NOMO-1 treated with dmso at 0.1 percent for 144 hours (cell line): Measurements from ENCODE around the gene COL5A2.

Experiments used
- DNase-seq: peaks from one replicate; lab custom pipeline; 2025; ENCODE audit not compliant: unreplicated experiment; lab: John Stamatoyannopoulos, UW

The COL5A2 gene

DNA sequence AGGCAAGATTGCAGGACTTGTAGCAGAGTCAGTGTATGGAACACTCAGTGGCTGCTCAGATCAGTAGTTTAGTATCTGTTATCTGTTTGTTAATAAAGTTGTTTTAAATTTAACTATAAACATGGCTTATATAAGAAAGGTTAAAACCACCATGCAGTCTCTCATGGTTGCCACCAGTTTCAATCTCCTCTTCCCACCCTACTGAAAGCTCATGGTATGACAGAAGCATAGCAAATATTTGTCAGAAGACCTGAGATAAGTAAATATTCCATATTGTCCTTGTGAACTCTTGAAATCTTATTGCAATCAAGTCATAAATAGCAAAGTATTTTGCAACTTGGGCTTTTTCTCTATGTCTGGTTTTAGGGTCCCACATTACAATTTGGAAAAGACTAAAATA, 2.1 kb upstream of the COL5A2 start:
- DNase-seq = no peak

- no peak for DNase-seq
Observed at GRCh38 chr2:189178726-189179569, 613 bp downstream of the COL5A2 start.

DNA sequence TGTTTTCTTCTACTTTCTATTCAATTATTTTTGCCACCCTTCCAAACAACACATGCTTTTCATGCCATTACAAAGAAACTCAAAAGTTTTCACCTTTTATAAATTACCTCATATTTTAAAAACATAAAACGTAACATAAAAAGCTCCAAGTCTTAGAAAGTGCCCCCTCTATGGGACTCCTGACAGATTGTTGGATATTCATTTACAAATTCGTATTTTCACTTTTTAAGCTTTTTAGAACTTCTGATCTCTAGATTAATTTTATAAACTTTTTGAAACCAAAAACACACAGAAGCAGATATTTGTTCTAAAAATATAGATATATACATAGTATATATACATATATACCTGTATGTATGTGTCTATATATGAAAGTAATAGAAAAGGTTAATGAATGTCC, 1.5 kb downstream of the COL5A2 start:
- no peak for DNase-seq

- no peak for DNase-seq
Observed at GRCh38 chr2:189177251-189177840, 2.2 kb downstream of the COL5A2 start.

- no peak for DNase-seq
Observed at GRCh38 chr2:189176516-189176915, 3.0 kb downstream of the COL5A2 start.

DNA sequence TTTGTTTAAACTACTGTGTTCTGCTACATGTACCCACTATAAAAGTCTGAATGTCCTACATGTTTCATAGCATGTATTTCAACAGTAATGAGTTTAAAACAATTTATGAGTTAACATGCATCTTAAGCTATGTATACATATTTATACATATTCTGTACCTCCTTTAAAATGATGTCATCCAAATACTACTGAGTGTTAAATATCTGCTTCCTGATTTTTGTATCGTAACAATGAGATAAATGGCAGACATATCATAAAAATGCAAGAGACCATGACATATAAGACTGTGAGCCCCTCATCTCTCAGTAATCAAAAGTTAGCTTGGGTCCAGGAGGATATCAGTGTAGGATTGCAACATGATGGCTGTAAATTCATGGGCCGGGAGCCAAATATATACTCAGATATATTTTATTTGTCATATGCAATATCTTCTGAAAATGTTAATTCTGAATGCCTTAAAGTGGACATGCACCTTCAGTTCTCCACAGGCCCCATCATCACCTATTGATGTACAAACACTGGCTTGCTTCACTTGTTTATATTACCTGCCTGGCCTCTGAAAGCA, 3.6 kb downstream of the COL5A2 start:
- no peak for DNase-seq

DNA sequence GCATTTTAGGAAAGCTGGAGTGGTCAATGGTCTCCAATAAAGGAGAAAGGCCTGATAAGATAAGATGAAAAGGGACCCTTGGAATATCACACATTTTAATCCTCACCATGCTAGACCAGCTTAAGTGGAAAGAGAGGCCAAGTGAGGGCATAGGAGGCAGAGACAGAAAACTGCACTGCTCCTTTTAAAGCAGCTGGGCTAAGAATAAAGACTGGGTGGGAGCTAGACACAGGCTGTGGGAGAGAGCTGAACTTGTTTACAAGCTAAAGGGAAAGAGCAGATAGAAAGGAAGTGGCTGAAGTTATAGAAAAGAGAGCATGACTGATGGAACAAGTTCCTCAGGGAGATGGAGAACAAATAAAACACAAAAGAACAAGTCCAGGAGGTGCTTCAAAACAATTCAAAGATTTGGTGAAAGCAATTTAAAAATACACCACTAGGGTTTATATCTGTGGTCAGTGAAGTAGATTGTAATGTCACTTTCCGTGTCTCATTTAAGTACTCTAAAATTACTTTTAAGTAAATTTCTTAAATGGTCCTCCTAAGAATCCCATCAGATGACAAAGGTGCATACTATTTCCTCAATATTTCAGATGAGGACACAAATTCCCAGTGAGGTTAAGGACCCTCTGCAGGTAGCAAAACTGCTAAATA, 7.5 kb downstream of the COL5A2 start:
- DNase-seq = no peak

GRCh38 chr2:189168856-189169499, 10.6 kb downstream of the COL5A2 start:
- no peak for DNase-seq

- no peak for DNase-seq
Observed at GRCh38 chr2:189165656-189166380, 13.7 kb downstream of the COL5A2 start.

DNA sequence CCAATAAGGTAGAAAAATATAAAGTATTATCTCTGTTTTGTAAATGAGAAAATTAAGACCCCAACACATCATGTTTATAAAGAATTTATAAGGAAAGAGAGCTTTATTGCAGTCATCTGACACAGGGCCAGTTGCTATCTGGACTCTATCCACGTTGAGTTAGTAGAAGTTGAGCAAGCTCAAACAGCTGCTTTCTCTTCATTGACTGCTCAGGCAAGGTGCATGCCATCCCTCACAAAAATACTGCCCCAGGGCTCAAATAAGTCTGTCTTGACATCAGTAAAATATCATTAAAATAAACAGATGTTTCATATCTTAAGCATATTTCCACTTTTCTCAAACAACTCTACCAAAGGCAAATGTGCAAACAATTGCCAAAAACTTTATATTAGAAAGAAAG, 14.8 kb downstream of the COL5A2 start:
- no peak for DNase-seq

- no peak for DNase-seq
Observed at GRCh38 chr2:189163889-189164288, 15.7 kb downstream of the COL5A2 start.

DNA sequence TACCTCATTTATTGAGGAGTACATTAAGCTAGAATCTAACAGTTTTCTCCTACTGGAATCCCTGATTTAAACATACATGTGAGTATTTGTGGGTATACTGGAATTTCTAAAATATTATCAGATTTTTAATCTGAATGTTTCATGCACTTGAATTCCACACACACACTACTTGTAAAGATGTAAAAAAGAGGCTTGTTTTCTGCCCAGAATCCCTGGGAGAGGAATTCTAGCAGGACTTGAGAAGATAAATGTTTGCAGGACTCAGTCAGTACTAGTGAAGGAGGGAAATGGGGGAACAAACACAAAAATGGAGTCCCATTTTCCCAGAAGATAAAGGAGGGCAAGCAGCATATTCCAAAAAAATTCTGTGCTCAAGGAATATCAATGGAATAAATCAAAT, 17.0 kb downstream of the COL5A2 start:
- no peak for DNase-seq

DNA sequence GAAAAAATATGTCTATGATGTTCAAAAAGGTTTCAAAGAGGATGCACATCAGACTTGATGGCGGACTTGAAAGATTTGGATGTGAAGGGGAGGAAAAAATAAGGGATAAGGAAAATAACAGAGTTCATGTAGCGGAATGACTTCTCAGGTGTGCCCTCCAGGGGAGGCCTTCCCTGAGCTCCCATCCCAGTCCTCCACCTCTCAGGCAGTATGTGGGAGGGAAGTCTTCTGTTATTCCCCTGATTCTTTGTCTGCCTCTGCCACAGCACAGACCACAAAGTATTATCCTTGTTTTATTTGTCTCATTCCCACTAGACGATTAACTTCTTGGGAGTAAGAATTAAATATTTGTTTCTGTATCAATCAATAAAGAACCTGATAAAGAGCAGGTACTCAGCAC, 17.7 kb downstream of the COL5A2 start:
- DNase-seq = no peak

DNA sequence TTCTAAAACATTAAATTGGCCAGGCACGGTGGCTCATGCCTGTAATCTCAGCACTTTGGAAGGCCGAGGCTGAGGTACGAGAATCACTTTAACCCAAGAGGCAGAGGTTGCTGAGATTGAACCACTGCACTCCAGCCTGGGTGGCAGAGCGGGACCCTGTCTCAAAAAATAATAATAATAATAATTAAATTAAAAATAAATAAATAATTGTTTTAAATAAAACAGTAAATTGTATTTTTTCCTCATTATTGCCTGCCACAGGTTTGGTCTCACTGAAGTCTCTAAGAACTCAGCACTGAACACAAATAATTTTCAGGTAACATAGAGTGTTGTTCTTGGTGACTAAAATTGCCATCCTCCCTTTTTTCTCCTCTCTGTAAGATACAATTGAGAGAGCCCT, 19.8 kb downstream of the COL5A2 start:
- DNase-seq = no peak

DNA sequence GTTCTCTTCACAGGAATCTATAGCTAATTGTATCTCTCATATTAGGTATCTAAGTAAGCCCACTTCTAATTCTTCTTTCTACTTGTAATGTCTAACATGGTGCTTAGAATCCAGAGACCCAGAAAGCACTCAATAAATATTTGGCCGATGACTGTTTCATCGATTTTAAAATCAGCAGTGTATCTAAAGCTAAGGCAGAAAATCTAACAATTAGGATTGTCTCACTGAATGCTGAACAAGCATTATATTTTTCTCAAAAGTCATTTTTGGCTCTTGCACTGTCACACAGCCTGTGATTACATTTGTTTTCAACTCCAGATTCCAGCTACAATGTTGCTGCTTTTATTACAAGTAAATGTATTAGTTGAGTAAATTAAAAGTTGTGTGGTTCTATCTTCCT, 20.3 kb downstream of the COL5A2 start:
- no peak for DNase-seq

GRCh38 chr2:189157939-189158338, 21.6 kb downstream of the COL5A2 start:
- no peak for DNase-seq

DNA sequence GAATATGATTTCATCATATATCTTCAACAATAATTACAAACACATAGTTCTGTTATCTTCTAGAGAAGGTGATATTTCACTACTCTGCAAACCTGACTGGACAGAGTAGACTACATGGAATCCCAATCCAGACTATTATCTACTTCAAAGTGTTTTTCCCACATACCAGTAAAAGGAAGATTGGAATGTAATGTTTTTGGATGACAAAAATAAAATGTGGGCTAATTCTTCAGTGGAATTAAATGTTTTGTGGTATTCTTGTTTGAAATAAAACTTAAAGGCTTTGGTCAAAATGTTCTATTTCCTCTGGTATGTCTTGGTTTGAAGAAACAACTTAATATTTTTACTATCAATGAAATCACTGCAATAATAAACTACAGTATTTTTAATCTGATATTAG, 22.1 kb downstream of the COL5A2 start:
- DNase-seq = no peak

DNA sequence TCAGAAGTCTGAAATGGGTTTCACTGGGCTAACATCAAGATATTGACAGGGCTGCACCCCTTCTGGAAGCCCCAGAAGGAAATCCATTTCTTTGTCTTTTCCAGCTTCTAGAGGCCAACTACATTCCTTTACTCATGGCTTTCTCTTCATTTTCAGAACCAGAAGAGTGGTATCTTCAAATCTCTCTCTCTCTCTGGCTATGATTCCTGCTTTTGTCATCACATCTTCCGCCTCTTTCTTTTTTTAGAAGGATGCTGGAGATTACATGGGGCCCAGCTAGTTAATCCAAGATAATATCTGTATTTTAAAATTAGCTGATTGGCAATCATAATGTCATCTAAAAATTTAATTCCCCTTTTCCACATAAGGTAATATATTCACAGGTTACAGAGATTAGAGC, 23.8 kb downstream of the COL5A2 start:
- DNase-seq = no peak

- no peak for DNase-seq
Observed at GRCh38 chr2:189153619-189154018, 25.9 kb downstream of the COL5A2 start.

DNA sequence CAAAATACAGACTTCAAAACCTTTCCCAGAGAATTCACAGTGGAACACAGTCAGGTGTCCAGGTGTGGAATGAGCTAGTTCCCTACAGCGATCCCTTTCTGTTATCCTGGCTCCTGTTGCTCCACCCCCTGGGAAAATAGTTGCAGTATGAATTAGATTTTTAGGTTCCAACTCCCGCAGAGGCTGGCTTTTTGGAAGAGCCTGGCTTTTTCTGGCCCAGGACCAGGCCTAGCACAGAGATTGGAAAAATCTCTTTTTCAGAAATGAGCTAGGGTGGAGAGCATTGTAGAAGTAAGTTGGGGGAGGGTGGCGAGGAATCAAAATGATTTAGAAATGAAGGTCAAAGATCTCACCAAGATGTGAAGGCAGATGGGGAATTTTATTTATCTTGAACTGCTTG, 27.1 kb downstream of the COL5A2 start:
- DNase-seq = no peak

DNA sequence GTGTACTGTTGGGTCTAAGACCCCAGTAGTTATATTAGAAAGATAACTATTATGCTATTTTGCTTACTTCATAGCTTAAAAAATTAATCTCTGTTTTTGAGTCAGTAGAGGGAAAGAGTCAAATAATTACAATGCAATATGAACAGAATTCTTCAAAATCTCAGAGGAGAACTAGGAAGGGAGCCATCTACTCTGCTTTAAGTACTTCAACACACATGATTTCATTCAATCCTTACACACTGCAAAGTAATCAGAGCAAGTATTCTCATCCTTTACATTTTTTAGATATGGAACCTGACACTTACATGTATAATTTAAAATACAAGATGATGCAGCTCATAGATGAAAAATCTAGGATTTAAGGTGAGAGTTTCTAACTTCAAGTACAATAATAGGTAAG, 27.7 kb downstream of the COL5A2 start:
- no peak for DNase-seq
